EH (cell line): ENCODE data around the gene L3MBTL2.

Experiments
- DNase-seq: peaks from one replicate; pipeline ENCODE4 v3.0.0-alpha.2; 2015; ENCODE audit warnings: low read depth

L3MBTL2 gene

DNA sequence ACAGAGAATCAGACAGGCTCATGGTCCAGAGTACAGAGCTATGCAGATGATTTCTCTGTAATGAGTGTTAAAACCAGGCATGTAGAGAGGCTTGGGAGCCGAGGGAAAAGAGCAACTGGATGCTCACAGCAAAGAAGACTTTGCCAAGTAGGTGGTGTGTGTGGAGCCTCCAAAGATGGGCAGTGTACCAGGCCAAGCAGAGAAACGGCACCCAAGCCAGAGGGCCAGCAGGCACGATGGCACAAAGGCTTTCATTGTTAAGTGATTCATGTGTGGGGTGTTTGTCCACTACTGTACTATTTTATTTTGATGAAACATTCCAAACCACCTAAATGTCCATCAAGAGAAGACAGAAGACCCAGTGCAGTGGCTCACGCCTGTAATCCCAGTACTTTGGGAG, 69.7 kb downstream of the L3MBTL2 start:
- no peak for DNase-seq

DNA sequence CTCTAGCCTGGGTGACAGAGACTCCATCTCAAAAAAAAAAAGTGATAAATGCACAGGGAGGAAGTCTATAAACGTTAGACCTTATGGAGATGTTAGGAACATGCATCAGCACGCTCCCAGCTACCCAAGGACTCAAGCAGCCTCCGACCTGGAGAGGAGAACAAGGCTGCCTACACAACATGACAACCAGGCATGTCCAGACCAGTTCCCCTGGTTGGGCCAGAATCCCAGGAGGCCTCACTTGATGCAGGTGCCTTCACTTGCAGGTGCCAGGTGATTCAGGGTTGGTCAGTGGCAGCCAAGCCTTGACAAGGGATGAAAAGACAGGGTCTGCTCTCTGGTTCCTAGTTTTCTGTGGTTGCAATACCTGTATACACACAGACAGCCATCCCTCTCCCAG, 75.0 kb downstream of the L3MBTL2 start:
- no peak for DNase-seq

DNA sequence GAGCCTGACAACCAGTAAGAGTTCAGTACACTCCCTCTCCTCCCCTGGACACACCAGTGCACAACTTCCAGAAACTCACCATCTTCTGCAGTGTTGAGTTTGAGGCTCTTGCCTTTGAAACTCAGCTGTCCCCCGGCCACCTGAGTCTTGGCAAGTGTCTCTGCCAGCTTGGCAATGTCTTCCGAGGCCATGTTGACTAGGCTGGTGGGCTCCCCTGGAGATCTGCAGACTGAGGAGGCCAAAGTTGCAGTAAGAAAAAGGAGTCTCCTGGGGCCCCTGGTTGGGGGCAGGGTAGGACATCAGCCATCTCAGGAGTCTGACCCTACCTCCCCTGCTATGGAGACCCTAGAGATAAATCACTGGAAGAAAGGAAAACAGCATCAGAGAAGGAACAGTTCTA, 75.7 kb downstream of the L3MBTL2 start:
- no peak for DNase-seq
